K562 (cell line): ENCODE results near the gene MAP1A. TPM values are rescaled to one million over a fixed set of nuclear protein-coding genes. Genes with fewer than 3 reads are reported as not detected.

Experiments
- ATF6 ChIP-seq: sonication (generic); formaldehyde crosslinking; IDR thresholded peaks from 2 replicates; pipeline ENCODE4 v1.4.0; 2020; ENCODE audit warnings: mild to moderate bottlenecking, missing genetic modification reagents
- CBFB ChIP-seq: sonication (generic); formaldehyde crosslinking; IDR thresholded peaks from 2 replicates; pipeline ENCODE4 v1.4.0; 2020; ENCODE audit warnings: mild to moderate bottlenecking, missing genetic modification reagents
- CTBP1 ChIP-seq: fragments of 450-650 bp; IDR thresholded peaks from 2 replicates; pipeline ENCODE4 v1.6.1; 2016; ENCODE audit warnings: borderline replicate concordance
- DIDO1 ChIP-seq: fragments of 450-650 bp; IDR thresholded peaks from 2 replicates; pipeline ENCODE4 v1.6.1; 2016; ENCODE audit warnings: low read depth, missing biosample characterization, missing genetic modification characterization
- ESRRA ChIP-seq: fragments of 450-650 bp; IDR thresholded peaks from 2 replicates; pipeline ENCODE4 v1.6.1; 2014; ENCODE audit warnings: low read depth, mild to moderate bottlenecking, moderate library complexity, borderline replicate concordance
- FOS ChIP-seq: IDR thresholded peaks from 3 replicates; pipeline ENCODE4 v1.6.1; 2011; ENCODE audit not compliant: insufficient read length; ENCODE audit errors: extremely low read depth
- FUS ChIP-seq: fragments of 200-400 bp; formaldehyde crosslinking; optimal IDR thresholded peaks from 2 replicates; pipeline ENCODE3; 2017; ENCODE audit warnings: low read depth, low read length
- GATA2 ChIP-seq: sonication (generic); formaldehyde crosslinking; IDR thresholded peaks from 2 replicates; pipeline ENCODE4 v1.4.0; 2020; ENCODE audit warnings: mild to moderate bottlenecking, missing genetic modification reagents
- HCFC1 ChIP-seq: IDR thresholded peaks from 2 replicates; pipeline ENCODE4 v1.6.1; 2012; ENCODE audit warnings: low read depth, low read length, improper control_type of control experiment
- KAT8 ChIP-seq: fragments of 450-650 bp; IDR thresholded peaks from 2 replicates; pipeline ENCODE4 v1.6.1; 2016; ENCODE audit warnings: low read depth, mild to moderate bottlenecking
- L3MBTL2 ChIP-seq: fragments of 450-650 bp; IDR thresholded peaks from 2 replicates; pipeline ENCODE4 v1.6.1; 2016; ENCODE audit warnings: mild to moderate bottlenecking, moderate library complexity
- LARP7 ChIP-seq: fragments of 450-650 bp; IDR thresholded peaks from 2 replicates; pipeline ENCODE4 v1.6.1; 2016
- MNT ChIP-seq, 2 experiments: fragments of 450-650 bp; conservative IDR thresholded peaks; 2 replicates each; pipeline ENCODE4 v1.6.1; 2017; ENCODE audit warnings: mild to moderate bottlenecking in 2 of 2, moderate library complexity in 2 of 2
- NCOA1 ChIP-seq: fragments of 450-650 bp; IDR thresholded peaks from 2 replicates; pipeline ENCODE4 v1.6.1; 2016; ENCODE audit warnings: low read depth
- NFRKB ChIP-seq: fragments of 450-650 bp; IDR thresholded peaks from 2 replicates; pipeline ENCODE4 v1.6.1; 2016; ENCODE audit warnings: low read depth
- POLR2AphosphoS5 ChIP-seq: IDR thresholded peaks from 2 replicates; pipeline ENCODE4 v1.6.1; 2011; ENCODE audit warnings: mild to moderate bottlenecking, low read depth, low read length, moderate library complexity; ENCODE audit not compliant: control insufficient read depth, insufficient read depth
- RBFOX2 ChIP-seq: fragments of 200-400 bp; formaldehyde crosslinking; IDR thresholded peaks from 2 replicates; pipeline ENCODE4 v1.6.1; 2017; ENCODE audit warnings: low read depth, mild to moderate bottlenecking, low read length, moderate library complexity
- RCOR1 ChIP-seq, 2 experiments: IDR thresholded peaks; 2 replicates each; pipeline ENCODE4 v1.6.1; 2012; ENCODE audit warnings: low read depth in 2 of 2, low read length in 2 of 2, borderline replicate concordance in 1 of 2, improper control_type of control experiment in 1 of 2
- SRF ChIP-seq, 2 experiments: fragments of 250-450, 450-650 bp in 1 of 2; sonication (Bioruptor Pico) in 1 of 2; sonication (generic) in 1 of 2; formaldehyde crosslinking; IDR thresholded peaks; 2 replicates each; pipeline versions ENCODE4 v1.5.0 to v1.5.1; 2020 to 2022; ENCODE audit warnings: mild to moderate bottlenecking in 1 of 2, missing genetic modification reagents in 1 of 2
- YBX1 ChIP-seq: fragments of 450-650 bp; IDR thresholded peaks from 2 replicates; pipeline ENCODE4 v1.7.1; 2016; ENCODE audit warnings: mild to moderate bottlenecking
- ZNF57 ChIP-seq: fragments of 450-650 bp; formaldehyde crosslinking; IDR thresholded peaks from 2 replicates; pipeline ENCODE4 v1.4.0; 2020; ENCODE audit warnings: mild to moderate bottlenecking, moderate library complexity
- polyA plus RNA-seq, 8 experiments: library from polyadenylated mRNA; depleted of rRNA in 4 of 8; stranded (reverse) in 5 of 8; unstranded in 3 of 8; fragments of >200 nt; fragmentation: Nextera tagmentation in 2 of 8; fragmentation: Illumina TruSeq in 1 of 8; extraction: Ambion mirVana in 2 of 8; extraction: Trizol in 1 of 8; gene quantifications; 2 replicates each; pipeline versions ENCODE4 v1.2.1 to v1.2.3, GENCODE V29; 2011 to 2014; ENCODE audit warnings: inconsistent platforms in 1 of 8, missing spikeins in 1 of 8
- total RNA-seq, 7 experiments: library from RNA; depleted of rRNA in 6 of 7; stranded (reverse); fragments of >200 nt in 6 of 7; fragmentation: Illumina TruSeq in 2 of 7; extraction: Trizol in 2 of 7; gene quantifications; 2 replicates each; pipeline versions ENCODE4 v1.2.1 to v1.2.3, GENCODE V29; 2011 to 2021; ENCODE audit warnings: low replicate concordance in 1 of 7
- TF ChIP-seq, protein P1 (sequence below): sonication (generic); formaldehyde crosslinking; IDR thresholded peaks from 2 replicates; pipeline ENCODE4 v1.8.1; 2023; ENCODE audit warnings: mild to moderate bottlenecking, missing genetic modification reagents, moderate library complexity

The MAP1A gene
- total and polyA plus RNA-seq, 9 of the 15 experiments (the other 6 are each of a cell fraction or from before 2014, with no cell fraction given): 2.0 to 20.3 (median 7.3) TPM

DNA sequence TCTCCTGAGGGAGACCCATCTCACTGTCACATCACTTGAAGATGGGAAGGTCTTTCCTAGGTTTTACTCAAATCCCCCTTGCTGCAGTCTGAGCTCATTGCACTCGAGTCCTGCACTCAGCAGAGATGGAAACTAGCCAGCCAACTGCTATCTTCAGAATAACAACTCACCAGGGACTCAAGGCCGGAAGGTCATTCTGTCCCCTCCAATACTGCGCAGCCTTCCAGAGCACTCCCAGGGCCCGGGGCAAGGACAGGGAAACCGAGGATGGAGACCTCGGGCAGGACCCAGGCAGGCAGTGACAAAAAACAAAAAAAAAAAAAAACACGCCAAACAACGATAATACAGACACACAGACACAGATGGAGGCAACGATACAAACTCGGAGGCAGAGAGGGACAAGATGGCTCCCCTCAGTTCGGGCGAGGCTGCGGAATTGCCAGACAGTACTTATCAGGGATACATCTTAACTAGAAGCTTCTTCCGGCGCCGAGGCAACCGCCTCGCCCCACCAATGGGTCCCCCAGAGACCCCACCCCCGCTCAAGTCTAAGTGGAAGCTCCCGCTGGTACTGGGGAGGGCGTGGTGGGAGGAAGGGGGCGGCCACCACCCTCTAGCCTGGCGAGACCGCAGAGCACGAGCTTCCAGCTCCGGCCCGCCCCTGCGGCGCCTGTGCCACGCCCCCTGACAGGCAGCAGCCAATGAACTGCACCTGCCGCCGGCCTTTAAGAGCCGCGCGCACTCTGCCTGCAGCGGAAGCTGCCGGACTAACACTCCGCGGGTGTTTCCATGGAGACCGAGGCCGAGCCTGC is 7.0 kb upstream of the MAP1A start (continued):
- TF ChIP-seq RCOR1 (IDR thresholded peaks at IDR 0.05; ENCODE audit: borderline replicate concordance in 1 of 2, low read depth in 2 of 2, low read length in 2 of 2) (no peak), HCFC1 (no peak), NFRKB (peak; percentile 98), YBX1 (no peak), FUS (no peak), CBFB (no peak), LARP7 (peak; percentile 78; the same call in 1 of the 2 replicates), MNT (conservative IDR thresholded peaks at IDR 0.05) (peak; percentile 93 to 96), L3MBTL2 (peak; percentile 76), ATF6 (CRISPR knock-in tag) (0 out of 2 replicates have a peak, but pooled peaks have one; percentile 51), ESRRA (peak; percentile 88), FOS (peak; percentile 62), SRF (CRISPR knock-in tag; IDR thresholded peaks at IDR 0.05) (peak in 1 of 2 experiments; percentile 46; a peak in 1 of 4 replicates), POLR2AphosphoS5 (peak; percentile 38; the same call in 1 of the 2 replicates), GATA2 (peak; percentile 76), NCOA1 (peak; percentile 65; the same call in 1 of the 2 replicates), RBFOX2 (peak; percentile 80), CTBP1 (peak; percentile 25; the same call in 1 of the 2 replicates), KAT8 (peak; percentile 57; the same call in 1 of the 2 replicates), ZNF57 (CRISPR knock-in tag) (no peak), DIDO1 (tag) (peak; percentile 65; the same call in 1 of the 2 replicates)
- TF ChIP-seq, protein P1, sequence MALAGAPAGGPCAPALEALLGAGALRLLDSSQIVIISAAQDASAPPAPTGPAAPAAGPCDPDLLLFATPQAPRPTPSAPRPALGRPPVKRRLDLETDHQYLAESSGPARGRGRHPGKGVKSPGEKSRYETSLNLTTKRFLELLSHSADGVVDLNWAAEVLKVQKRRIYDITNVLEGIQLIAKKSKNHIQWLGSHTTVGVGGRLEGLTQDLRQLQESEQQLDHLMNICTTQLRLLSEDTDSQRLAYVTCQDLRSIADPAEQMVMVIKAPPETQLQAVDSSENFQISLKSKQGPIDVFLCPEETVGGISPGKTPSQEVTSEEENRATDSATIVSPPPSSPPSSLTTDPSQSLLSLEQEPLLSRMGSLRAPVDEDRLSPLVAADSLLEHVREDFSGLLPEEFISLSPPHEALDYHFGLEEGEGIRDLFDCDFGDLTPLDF: no peak
